GM18867 (cell line): ENCODE data around the gene SELENOW.
"Not testable (repeated sequence)": the region's sequence is repeated elsewhere in the genome, so short reads cannot be mapped to it uniquely, and the experiment has no call there.

Experiments used
- ATAC-seq: cut with Tn5 transposase; IDR thresholded peaks from one replicate; pipeline ENCODE4 v1.9.1; 2021; ENCODE audit warnings: mild to moderate bottlenecking, moderate library complexity; ENCODE audit not compliant: unreplicated experiment

The SELENOW gene

GRCh38 chr19:47778049-47778953 lies at the start of gene SELENOW:
TSS of gene SELENOW (plus strand) at chr19:47778703. CDS start at chr19:47778786, 83 bp downstream.
- ATAC-seq: peak; percentile 76

DNA sequence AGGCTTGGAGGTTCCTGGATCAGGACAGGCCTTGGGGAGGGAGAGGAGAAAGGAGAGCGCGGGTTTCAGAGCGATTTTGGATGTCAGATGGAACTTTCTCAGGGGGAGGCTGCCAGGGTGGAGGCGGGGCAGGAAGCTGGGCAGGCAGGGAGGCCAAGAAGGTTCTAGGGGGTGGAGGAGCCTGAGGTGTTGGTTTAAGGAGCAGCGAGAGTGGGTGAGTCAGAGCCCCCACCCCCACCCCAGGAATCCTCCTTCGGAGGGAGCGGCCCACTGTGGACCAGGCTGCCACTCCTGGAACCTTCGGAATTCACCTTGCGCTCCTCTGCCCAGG lies 49.1 kb upstream of the SELENOW start:
- ATAC-seq: no peak

DNA sequence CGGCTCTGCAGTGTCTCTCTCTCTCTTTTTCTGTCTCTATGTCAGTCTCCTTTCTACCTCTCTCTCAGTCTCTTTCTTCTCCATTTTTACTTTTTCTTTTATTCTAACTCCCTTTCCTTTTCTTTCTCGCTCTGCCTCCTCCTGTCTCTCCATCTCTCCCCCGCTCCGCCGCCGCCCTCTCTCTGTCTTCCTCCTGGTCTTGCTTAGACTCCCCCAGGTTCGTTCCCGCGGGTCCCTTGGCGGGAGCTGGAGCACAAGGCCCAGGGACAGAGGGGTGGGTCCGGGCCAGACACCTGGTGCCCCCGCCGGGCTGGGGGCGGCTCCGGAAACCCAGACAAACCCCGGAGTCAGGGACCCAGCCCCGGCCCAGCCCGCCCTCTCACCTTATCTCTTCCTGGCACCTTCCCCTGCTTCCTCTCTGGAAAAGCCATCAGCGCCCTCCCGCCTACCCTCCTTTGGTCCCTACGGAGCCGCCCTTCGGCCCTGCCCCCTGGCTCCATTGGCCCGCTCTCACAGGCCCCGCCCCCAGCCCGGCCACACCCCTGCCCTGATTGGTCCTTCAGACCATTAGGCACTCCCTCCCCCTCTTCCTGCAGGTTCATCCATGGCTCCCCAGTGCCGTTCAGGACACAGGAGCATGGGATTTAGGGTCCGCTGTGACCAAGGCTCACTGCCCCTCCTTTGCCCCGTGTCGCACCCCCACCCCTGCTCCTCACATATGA lies 48.5 kb upstream of the SELENOW start:
- ATAC-seq: no peak

GRCh38 chr19:47730521-47730889 lies 48.0 kb upstream of the SELENOW start:
- no peak for ATAC-seq

- ATAC-seq: no peak
Measured at GRCh38 chr19:47730910-47731309, 47.6 kb upstream of the SELENOW start.

DNA sequence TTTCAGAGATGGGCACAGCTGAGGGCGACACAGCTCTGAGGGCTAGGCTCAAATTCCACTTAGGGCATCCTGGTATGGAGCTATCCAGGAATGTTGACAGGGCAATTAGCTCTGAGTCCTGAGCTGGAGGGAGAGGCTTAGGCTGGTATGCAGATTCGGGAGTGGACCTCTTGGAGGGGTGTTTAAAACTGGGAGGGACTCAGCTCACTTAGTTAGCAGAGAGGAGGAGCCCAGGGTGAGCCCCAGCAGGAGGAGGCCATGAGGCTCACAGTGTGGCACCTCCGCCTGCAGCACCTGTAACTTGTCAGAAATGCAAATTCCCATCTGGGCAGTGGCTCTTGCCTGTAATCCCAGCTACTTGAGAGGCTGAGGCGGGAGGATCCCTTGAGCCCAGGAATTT lies 43.4 kb upstream of the SELENOW start:
- no peak for ATAC-seq

DNA sequence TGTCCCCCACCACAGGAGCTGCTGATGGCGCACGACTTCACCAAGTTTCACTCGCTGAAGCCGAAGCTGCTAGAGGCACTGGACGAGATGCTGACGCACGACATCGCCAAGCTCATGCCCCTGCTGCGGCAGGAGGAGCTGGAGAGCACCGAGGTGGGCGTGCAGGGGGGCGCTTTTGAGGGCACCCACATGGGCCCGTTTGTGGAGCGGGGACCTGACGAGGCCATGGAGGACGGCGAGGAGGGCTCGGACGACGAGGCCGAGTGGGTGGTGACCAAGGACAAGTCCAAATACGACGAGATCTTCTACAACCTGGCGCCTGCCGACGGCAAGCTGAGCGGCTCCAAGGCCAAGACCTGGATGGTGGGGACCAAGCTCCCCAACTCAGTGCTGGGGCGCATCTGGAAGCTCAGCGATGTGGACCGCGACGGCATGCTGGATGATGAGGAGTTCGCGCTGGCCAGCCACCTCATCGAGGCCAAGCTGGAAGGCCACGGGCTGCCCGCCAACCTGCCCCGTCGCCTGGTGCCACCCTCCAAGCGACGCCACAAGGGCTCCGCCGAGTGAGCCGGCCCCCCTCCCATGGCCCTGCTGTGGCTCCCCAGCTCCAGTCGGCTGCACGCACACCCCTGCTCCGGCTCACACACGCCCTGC lies 37.5 kb upstream of the SELENOW start:
- ATAC-seq: no peak

DNA sequence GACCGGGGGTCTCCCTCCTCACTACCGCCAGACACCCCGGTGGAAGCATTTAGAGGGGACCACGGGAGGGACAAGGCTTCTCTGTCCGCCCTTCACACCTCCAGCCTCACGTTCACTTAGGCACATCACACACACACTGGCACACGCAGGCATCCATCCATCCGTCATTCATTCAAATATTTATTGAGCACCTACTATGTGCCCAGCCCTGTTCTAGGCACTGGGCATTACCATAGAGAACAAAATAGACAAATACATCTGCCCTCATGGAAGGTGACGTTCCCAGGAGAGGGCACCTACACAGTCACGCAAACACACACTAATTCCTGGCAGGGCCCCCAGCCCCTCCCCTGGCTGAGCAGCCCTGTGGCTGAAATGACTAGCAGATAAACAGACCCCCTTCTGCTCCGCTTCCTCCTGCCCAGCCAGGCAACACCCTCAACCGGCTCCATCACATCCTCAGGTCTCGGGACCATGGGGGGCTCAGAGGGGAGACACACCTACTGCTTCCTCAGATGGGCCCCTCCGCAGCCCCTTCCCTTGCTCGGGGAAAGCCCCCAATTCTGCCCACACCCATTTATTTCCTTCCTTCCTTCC lies 36.9 kb upstream of the SELENOW start:
- ATAC-seq: no peak

DNA sequence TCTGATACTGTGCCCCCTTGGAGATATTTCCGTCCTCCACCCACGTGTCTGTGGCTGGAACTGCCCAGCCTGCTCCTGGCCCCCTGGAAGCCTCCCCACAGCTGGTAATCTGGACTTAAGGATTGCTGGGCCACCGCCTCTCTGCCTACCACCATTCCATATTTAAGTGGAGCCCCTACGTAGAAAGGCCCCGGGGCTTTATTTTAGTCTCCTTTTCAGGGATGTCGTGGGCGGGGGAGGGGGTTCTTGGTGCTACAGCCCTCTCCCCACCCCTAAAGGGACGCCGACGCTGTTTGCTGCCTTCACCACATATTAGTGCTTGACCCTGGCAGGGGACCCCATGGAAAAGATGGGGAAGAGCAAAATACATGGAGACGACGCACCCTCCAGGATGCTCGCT lies 35.9 kb upstream of the SELENOW start:
- no peak for ATAC-seq

DNA sequence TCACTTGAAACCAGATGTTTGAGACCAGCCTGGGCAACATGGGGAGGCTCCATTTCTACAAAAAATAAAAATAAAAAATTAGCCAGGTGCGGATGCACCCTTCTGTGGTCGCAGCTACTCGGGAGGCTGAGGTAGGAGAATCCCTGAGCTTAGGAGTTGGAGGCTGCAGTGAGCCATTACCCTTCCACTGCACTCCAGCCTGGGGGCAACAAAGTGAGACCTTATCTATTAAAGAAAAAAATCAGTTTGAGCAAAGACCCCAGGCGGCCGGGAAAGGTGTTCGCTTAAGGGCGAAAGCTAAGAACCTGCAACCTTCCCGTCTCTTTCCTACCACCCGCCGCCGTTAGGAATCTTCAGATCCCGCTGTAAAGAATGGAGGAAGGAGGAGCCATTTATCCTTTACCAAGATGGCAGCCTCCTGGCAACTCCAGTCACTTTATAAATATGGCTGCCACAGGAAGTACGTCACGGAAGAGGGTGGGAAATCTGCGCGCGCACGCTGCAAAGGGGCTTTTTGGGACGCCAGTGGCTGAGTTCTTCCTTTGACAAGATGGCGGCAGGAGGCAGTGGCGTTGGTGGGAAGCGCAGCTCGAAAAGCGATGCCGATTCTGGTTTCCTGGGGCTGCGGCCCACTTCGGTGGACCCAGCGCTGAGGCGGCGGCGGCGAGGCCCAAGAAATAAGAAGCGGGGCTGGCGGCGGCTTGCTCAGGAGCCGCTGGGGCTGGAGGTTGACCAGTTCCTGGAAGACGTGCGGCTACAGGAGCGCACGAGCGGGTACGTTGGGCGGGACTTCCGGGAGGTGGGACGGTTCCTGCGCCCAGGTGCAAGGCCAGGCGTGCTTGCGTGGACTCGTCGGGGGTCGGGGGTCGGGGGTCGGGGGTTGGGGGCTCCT lies 33.2 kb upstream of the SELENOW start, which contains the start of gene NOP53:
TSS of gene NOP53 (plus strand) at position 537 of the 892 bp plus-strand sequence. CDS start at position 551, 14 bp downstream.
- ATAC-seq: peak; percentile 75

- ATAC-seq: not testable (repeated sequence)
Measured at GRCh38 chr19:47746129-47746528, 32.4 kb upstream of the SELENOW start.

GRCh38 chr19:47749326-47749725 lies 29.2 kb upstream of the SELENOW start:
- ATAC-seq: no peak

DNA sequence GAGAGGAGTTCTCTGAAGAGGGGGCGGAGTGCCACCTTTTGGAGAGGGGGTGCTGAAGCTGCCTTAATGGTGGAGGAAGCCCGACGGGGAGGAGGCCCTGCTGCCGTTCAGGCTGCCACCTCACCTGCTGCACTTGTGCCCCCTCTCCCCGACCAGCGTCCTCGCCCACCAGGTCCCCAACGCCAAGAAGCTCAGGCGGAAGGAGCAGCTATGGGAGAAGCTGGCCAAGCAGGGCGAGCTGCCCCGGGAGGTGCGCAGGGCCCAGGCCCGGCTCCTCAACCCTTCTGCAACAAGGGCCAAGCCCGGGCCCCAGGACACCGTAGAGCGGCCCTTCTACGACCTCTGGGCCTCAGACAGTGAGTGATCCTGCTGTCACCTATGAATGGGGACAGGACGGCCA lies 27.8 kb upstream of the SELENOW start:
- no peak for ATAC-seq

DNA sequence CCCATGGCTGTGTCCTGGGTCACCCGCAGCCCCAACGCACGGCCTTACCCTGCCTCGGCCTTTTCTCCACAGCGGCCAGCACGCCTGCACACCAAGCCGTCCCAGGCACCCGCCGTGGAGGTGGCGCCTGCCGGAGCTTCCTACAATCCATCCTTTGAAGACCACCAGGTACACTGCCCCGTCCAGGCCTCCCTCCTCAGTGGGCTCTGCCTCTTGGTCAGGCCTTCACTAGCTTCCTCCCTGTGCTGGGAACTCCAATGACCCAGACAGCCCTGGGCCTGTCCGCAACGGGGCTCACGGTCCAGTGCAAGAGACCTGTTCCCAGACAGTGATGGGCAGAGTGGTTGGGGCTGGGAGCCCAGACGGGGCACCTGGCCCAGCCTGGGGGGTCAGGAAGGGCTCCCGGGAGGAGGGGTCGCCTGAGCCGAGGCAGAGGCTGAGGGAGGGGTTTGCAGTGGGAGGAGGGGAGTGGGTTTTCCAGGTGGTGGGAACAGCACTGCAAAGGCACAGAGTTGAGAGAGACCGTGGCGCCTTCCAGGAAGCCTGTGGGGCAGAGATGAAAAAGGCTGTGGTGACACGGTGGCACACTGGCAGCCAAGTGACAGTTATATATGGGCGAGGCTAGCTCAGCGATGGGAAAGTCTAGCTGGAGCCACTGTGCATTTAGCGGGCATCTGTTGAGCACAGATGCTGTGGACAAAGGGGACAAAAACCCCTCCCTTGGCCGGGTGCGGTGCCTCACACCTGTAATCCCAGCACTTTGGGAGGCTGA lies 25.9 kb upstream of the SELENOW start:
- no peak for ATAC-seq

- no peak for ATAC-seq
Measured at GRCh38 chr19:47754206-47755064, 24.1 kb upstream of the SELENOW start.

- no peak for ATAC-seq
Measured at GRCh38 chr19:47755065-47755761, 23.3 kb upstream of the SELENOW start.

DNA sequence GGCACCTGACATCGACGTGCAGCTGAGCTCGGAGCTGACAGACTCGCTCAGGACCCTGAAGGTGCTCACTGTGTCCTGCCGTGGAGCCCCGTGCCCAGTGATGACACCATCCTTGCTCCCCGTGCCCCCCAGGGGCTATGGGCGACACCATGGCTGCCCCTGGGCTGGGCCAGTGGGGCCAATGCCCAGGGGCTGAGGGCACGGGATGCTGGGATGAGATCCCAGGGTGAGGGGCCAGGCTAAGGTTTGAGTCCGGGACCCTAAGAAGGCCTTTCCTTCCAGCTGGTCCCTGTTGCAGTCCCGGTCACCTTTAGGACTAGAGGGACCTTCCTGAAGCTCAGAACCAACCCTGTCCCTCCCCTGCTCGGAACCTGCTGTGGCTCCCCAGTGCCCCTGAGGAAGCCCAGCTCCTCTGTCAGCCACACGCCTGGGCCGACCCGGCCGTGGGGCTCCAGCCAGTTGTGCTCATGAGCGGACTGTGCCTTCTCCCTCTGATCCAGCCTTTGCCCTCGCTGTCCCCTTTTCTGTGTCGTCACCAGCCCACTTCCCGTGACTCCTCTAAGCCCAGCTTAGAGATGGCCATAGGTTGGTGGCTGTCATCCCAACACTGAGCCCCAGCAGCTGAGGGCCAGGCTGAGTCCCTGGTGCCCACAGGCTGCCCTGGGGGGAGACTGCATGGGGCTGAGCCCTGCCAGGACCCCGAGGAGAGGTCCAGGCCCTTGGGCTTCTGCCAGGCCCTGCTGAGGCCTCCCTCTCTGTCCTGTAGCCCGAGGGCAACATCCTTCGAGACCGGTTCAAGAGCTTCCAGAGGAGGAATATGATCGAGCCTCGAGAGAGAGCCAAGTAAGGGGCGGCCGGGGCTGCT lies 22.5 kb upstream of the SELENOW start:
- ATAC-seq: no peak
